ENCODE data around the gene TBATA.
"Not testable (repeated sequence)": the region's sequence is repeated elsewhere in the genome, so short reads cannot be mapped to it uniquely, and the experiment has no call there.

The TBATA gene

GRCh38 chr10:70778267-70778924, 6.8 kb downstream of the TBATA start:
- no peak for FAIRE-seq

DNA sequence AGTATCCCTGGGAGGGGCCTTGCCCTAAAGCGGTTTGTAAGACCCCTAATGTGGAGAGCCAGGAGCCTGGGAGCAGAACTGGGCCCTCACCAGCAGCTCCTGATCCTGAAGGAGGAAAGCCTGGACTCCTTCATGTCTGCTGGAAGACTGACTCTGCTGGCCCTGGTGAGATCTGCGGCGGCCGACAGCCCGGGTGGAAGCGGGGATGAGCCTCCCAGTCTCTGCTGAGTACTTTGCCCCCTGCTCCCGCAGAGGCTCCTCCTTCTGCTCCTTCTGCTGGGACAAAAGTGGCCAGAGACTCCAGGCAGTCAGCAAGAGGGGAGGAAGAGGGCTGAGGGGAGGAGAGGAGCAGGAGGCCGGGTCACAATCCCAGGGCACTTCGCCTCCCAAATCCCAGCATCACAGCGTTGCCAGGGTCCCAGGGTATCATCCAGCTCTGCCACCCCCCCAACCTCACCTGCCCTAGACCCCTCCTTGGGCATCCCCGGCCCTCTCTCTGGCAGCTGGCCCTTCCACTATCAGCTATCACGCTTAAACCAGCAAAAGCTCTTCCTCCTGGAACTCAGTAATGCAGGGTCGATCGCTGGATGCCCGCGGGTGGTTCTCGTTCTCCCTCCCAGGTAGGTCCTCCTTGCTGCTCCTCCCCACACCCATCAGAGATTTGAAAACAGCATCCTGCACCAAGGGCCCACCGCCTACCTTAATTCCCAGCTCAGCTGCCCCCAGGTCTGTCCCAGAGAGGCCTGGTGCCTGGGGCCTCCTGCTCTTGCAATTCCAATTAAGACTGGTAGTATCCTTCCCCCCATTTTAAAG, 7.9 kb downstream of the TBATA start:
- no peak for FAIRE-seq

- no peak for FAIRE-seq
These were observed 8.6 kb downstream of the TBATA start for GRCh38 chr10:70776455-70777005.

DNA sequence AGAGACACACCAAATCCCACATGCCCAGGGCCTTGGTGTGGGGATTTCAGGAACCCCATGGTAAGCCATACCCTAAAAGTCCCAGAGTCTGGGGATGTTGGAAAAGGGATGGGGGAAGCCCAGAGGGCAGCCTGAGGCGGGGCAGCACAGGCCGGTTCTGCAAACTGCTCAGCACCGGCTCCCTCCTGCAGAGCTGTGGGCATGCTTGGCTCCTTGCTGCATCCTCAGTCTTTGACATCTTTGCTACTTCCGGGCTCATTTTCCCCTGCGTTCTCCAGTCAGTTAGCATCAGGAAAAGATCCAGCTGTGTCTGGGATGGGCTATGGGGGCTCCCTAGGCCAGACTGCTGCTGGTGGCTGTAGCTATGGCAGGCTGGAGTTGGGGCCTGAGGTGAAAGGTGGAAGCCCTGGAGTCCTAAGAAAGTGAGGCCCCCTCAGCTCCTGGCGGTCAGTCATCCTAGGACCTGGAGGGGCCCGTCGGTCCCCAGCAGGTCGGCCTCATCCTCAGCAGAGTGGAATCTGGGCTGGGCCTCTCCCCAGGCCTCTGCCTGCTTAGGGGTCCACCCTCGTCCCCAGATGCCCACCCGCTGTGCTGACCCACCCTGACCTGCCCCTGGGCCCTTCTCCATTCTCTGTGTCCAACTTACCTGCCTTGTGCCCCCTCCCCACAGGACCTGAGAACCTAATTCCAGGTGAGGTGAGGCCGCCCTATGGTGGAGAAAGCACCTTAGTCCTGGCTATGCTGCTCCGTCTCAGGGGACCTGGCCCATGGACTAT, 9.3 kb downstream of the TBATA start:
- no peak for FAIRE-seq

DNA sequence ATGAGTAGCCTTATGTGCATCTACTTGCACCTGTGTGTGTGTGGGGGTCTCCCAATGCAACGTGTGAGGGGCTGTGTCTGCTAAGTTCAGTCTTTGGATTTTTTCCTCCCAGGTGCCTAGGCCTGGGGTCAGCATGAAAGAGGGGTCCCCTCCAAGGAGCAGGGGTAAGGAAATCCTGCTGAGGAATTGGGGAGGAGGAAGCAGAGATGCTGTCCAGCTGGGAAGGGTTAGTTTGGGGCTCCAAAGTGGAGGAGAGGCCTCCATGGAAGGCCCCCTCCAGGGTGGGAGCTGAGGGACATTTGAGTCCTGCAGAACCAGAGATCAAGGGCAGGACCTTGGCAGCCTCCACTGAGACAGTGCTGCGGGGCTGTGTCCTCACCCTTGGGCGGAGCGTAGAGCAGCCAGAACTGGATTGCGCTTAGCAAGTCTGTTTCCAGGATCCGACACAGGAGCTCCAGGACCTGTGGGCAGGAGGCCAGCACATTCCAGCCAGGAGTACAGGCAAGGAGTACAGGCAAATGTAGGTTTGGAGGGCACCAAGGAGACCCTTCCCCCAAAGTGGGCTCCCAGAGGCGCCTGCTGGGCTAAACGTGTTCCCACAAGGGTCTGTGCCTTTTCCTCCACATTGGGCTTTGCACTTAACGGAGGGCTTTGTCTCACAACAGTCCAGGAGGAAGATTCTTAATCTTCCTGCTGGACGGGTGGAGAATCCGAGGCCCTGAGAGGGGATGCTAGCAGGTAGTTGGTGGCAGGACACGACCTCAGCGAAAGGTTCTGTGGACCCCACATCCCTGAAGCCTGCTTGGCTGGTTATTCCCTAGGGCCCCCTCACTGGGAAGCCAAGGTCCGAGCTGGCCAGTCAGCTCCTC, 10.1 kb downstream of the TBATA start:
- no peak for FAIRE-seq

GRCh38 chr10:70773965-70774809, 11.0 kb downstream of the TBATA start:
- no peak for FAIRE-seq

GRCh38 chr10:70773461-70773860, 11.7 kb downstream of the TBATA start:
- FAIRE-seq, result no peak

DNA sequence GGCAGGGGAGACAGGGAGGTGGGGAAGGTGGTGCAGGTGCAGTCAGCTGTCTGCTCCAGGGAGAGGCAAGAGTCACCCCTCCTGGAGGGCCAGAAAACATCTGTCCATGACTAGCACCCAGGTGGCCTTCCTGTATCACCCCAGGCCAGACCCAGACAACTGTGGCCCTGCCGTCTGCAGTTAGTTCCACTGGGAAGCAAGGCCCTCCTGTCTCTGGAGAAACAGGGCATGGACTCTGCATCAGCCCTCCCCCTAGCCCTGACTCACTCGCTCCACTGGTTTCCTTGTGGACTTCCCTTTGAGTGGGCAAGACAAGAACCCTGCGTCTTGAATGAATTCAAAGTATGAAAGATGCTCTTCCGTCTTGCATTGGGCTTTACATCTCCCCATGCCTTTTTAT, 12.6 kb downstream of the TBATA start:
- FAIRE-seq, result no peak

GRCh38 chr10:70771311-70772194, 13.6 kb downstream of the TBATA start:
- no peak for FAIRE-seq

- FAIRE-seq, result not testable (repeated sequence)
These were observed 14.7 kb downstream of the TBATA start for GRCh38 chr10:70770516-70770915.

GRCh38 chr10:70770001-70770400, 15.2 kb downstream of the TBATA start:
- no peak for FAIRE-seq

DNA sequence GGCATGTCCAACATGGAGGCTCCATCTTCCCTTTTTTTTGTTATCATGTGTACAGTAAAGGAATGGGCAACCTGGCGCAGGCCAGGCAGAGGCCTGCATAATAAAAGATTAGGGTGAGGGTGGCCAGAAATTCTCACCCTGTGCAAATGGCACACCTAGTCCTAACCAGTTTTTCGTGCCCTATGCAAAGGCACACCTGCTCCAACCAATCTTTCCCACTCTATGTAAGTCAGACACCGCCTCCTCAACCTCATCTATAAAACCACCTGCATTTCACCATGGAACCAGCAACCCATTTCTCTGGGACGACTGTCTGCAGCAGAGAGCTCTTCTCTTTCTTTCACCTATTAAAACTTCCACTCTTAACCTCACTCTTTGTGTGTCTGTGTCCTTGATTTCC, 16.1 kb downstream of the TBATA start:
- no peak for FAIRE-seq

GRCh38 chr10:70768026-70768685, 17.0 kb downstream of the TBATA start:
- FAIRE-seq, result not testable (repeated sequence)

- FAIRE-seq, result no peak
These were observed 19.2 kb downstream of the TBATA start for GRCh38 chr10:70765794-70766594.

DNA sequence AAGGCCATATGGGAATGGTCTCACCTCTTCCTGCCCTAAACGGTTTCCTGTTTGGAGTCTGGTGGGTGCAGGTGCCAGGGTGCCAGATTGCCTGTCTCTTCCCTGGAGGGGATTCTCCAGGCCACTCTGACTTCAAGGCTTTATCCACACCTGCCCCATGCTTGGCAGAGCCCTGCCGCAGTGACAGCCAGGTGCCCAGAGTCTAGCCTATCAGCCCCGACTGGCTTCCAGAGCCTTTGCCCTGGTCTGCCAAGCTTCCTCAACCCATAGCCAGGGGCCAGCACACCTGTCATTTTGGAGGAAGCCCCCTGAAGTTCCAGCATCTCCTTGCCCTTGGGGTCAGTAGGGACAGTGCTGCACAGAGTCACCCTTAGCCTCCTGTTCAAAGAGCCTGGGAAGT, 21.6 kb downstream of the TBATA start:
- no peak for FAIRE-seq

DNA sequence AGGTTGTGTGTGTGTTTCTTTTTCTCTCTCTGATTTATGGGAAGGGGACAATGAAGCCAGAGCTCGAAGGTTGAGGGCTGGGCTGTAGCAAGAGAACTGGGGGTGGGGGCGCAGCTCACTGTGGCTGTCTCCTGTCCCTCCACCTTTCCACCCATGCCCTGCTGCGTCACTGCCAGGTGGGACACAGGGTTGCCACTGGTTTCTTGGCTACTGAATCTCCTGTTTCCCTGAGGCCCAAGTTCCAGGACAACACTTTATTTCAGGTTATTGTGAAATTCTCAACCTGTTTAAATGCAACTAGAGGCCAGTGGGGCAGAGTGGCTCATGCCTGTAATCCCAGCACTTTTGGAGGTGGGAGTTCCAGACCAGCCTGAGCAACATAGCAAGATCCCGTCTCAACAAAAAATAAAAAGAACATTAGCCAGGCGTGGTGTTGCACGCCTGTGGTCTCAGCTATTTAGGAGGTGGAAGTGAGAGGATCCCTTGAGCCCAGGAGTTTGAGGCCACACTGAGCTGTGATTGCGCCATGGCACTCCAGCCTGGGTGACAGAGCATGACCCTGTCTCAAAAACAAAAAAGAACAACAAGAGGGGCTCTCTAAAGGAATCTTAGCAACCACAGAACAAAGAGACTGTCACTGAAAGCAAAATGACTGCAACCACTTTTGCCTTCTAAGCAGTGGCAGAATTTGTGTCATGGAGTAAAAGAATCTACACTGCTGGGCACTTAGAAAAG, 22.6 kb downstream of the TBATA start:
- FAIRE-seq, result no peak

DNA sequence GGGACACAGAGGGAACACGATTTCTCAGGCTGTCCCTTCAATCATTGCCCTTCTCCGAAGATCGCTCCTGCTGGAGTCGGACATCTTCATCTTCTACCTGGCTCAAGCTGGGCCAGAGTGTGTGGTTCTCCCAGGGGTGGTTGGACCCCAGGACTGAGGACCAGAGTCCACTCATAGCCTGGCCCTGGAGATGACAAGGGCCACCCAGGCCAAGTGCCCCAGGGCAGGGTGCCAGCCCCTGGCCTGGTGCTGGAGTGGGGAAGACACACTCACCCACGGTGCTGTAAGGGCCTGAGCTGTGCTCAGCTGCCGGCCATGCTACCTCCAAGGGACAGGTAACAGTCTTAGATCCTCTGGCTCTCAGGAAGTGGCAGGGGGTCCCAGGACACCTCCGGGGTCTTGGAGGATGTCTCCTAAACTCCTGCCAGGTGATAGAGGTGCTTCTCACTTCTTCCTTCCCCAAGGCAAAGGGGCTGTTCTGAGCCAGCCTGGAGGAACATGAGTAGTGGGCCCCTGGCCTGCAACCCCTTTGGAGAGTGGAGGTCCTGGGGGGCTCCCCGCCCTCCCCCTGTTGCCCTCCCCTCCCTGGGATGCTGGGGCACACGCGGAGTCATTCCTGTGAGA, 23.3 kb downstream of the TBATA start:
- FAIRE-seq, result no peak

Data from A204.1 (cell line).